HEK293 (cell line): ENCODE measurements around the gene NDST3.

ENCODE experiments used
- CTCF ChIP-seq: fragments of 450-650 bp; formaldehyde crosslinking; IDR thresholded peaks from 2 replicates; pipeline ENCODE4 v1.5.1; 2016; ENCODE audit warnings: missing biosample characterization, missing genetic modification characterization
- PATZ1 ChIP-seq: fragments of 450-650 bp; formaldehyde crosslinking; IDR thresholded peaks from 2 replicates; pipeline ENCODE4 v1.5.1; 2016; ENCODE audit warnings: missing biosample characterization, missing genetic modification characterization
- ZNF169 ChIP-seq: fragments of 450-650 bp; formaldehyde crosslinking; IDR thresholded peaks from 2 replicates; pipeline ENCODE4 v1.5.1; 2016; ENCODE audit warnings: missing biosample characterization, missing genetic modification characterization
- ZNF366 ChIP-seq: fragments of 450-650 bp; formaldehyde crosslinking; conservative IDR thresholded peaks from 2 replicates; pipeline ENCODE4 v1.5.1; 2016; ENCODE audit warnings: missing biosample characterization, missing genetic modification characterization

DNA sequence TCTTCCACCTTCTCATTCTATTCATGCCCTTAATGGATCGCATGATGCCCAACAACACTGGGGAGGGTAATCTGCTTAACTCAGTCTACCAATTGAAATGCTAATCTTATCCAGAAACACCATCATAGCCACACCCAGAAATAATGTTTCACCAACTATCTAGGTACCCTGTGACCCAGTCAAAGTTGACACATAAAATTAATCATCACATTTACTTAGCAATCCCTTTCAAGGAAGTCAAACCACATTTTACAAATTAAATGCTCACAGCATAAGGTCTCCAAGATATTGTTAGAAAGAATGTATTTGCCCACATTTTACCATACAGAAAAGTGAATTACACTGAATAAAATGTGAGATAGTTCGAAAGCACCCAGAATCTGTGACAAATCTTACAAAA lies 226.0 kb downstream of the NDST3 start:
- TF ChIP-seq ZNF366 (tag by site-specific recombination), result no peak
- TF ChIP-seq PATZ1 (tag by site-specific recombination), result no peak
- TF ChIP-seq CTCF (tag by site-specific recombination), result no peak
- no peak for TF ChIP-seq ZNF169
